ENCODE data around the gene LCE5A. TPM values are rescaled to one million over a fixed set of nuclear protein-coding genes. Genes with fewer than 3 reads are reported as not detected.
A peak's percentile ranks its signal among the peaks of the same experiment; 100 is the strongest.
"Not testable (repeated sequence)": the region's sequence is repeated elsewhere in the genome, so short reads cannot be mapped to it uniquely, and the experiment has no call there.

LCE5A gene
- total RNA-seq, 1 donor from 2014 or later: not detected

GRCh38 chr1:152514715-152515433 lies 4.3 kb downstream of the LCE5A start:
- FAIRE-seq: no peak

GRCh38 chr1:152515434-152515783 lies 4.8 kb downstream of the LCE5A start:
- FAIRE-seq (no peak), DNase-seq (ENCODE audit: low spot score in 2 of 2) (peak in 1 of 2 donors; percentile 60)

More at GRCh38 chr1:152514715-152515433, 4.3 kb downstream of the LCE5A start:
- DNase-seq (ENCODE audit: low spot score in 2 of 2): peak in 1 of 2 donors; percentile 24

- no peak for DNase-seq (ENCODE audit: low spot score in 2 of 2)
- no peak for FAIRE-seq
Measured at GRCh38 chr1:152516082-152516481, 5.5 kb downstream of the LCE5A start.

- FAIRE-seq (no peak), DNase-seq (ENCODE audit: low spot score in 2 of 2) (no peak)
Measured at GRCh38 chr1:152517237-152517811, 6.7 kb downstream of the LCE5A start.

- DNase-seq (ENCODE audit: low spot score in 2 of 2) (no peak), FAIRE-seq (no peak)
Measured at GRCh38 chr1:152519851-152520250, 9.2 kb downstream of the LCE5A start.

- FAIRE-seq: no peak
Measured at GRCh38 chr1:152520561-152521090, 10.0 kb downstream of the LCE5A start.

GRCh38 chr1:152525080-152525641 lies 14.6 kb downstream of the LCE5A start:
- DNase-seq (ENCODE audit: low spot score in 2 of 2) (no peak), FAIRE-seq (no peak)

More at GRCh38 chr1:152520561-152521090, 10.0 kb downstream of the LCE5A start:
- DNase-seq (ENCODE audit: low spot score in 2 of 2): no peak

- FAIRE-seq (no peak), DNase-seq (ENCODE audit: low spot score in 2 of 2) (no peak)
Measured at GRCh38 chr1:152533327-152533938, 22.8 kb downstream of the LCE5A start.

GRCh38 chr1:152535774-152536173 lies 25.2 kb downstream of the LCE5A start:
- DNase-seq (ENCODE audit: low spot score in 2 of 2) (no peak), FAIRE-seq (no peak)

GRCh38 chr1:152537496-152537895 lies 26.9 kb downstream of the LCE5A start:
- no peak for FAIRE-seq
- no peak for DNase-seq (ENCODE audit: low spot score in 2 of 2)

GRCh38 chr1:152539901-152540300 lies 29.3 kb downstream of the LCE5A start:
- no peak for DNase-seq (ENCODE audit: low spot score in 2 of 2)
- FAIRE-seq: no peak

GRCh38 chr1:152543820-152544219 lies 33.2 kb downstream of the LCE5A start:
- FAIRE-seq: no peak

GRCh38 chr1:152546704-152547103 lies 36.1 kb downstream of the LCE5A start:
- DNase-seq (ENCODE audit: low spot score in 2 of 2): no peak
- no peak for FAIRE-seq

More at GRCh38 chr1:152543820-152544219, 33.2 kb downstream of the LCE5A start:
- no peak for DNase-seq (ENCODE audit: low spot score in 2 of 2)

GRCh38 chr1:152548358-152548757 lies 37.8 kb downstream of the LCE5A start:
- FAIRE-seq; DNase-seq (ENCODE audit: low spot score in 2 of 2): not testable (repeated sequence)

Other genes with a start within 250 kb of the LCE5A start
- gene FLG, start 185.6 kb upstream of the LCE5A start, total RNA-seq: under 0.01 TPM
- gene FLG2, start 150.8 kb upstream of the LCE5A start, total RNA-seq: not detected
- gene CRNN, start 96.5 kb upstream of the LCE5A start, total RNA-seq: not detected
- gene CRCT1, start 3.7 kb downstream of the LCE5A start, total RNA-seq: not detected
- gene LCE3E, start 56.0 kb downstream of the LCE5A start, total RNA-seq: not detected
- gene LCE3D, start 69.7 kb downstream of the LCE5A start, total RNA-seq: not detected
- gene LCE3C, start 89.4 kb downstream of the LCE5A start, total RNA-seq: not detected
- not detected for gene LCE3B, start 103.0 kb downstream of the LCE5A start, total RNA-seq
- not detected for gene LCE3A, start 112.3 kb downstream of the LCE5A start, total RNA-seq
- gene LCE2D, start 152.6 kb downstream of the LCE5A start, total RNA-seq: not detected
- gene LCE2C, start 164.5 kb downstream of the LCE5A start, total RNA-seq: not detected
- gene LCE2B, start 175.3 kb downstream of the LCE5A start, total RNA-seq: not detected
- gene LCE2A, start 187.5 kb downstream of the LCE5A start, total RNA-seq: not detected
- not detected for gene LCE4A, start 197.4 kb downstream of the LCE5A start, total RNA-seq
- gene KPRP, start 247.2 kb downstream of the LCE5A start, total RNA-seq: not detected

All from frontal cortex (tissue), 4 donors.